Lung (tissue), 12 donors: ENCODE measurements around the gene LENEP. TPM values are rescaled to one million over a fixed set of nuclear protein-coding genes. Genes with fewer than 3 reads are reported as not detected.

Source experiments
- ATAC-seq: fragments of 200-7000 bp; cut with Tn5 transposase; one replicate; pipeline ENCODE4 v1.9.1; 2020; ENCODE audit warnings: moderate number of reproducible peaks; ENCODE audit not compliant: insufficient read depth, low FRiP score
- DNase-seq, 3 donors: peaks; one replicate each; pipeline ENCODE4 v3.0.0-alpha.2; 2013 to 2017
- H3K27ac ChIP-seq, 2 donors: one replicate each; pipeline ENCODE4 v1.5.1; 2013; ENCODE audit warnings: mild to moderate bottlenecking in 2 of 2, moderate library complexity in 2 of 2, control low read depth in 1 of 2, inconsistent platforms in 1 of 2, low read depth in 1 of 2, low read length in 1 of 2
- H3K27me3 ChIP-seq, 3 donors: one replicate each; pipeline ENCODE4 v1.5.1; 2013; ENCODE audit warnings: low read length in 2 of 3; ENCODE audit not compliant: control insufficient read depth in 3 of 3, insufficient read depth in 3 of 3
- H3K36me3 ChIP-seq, 4 donors: one replicate each; pipeline ENCODE4 v1.5.1; 2013; ENCODE audit warnings: low read length in 4 of 4, mild to moderate bottlenecking in 1 of 4, moderate library complexity in 1 of 4; ENCODE audit not compliant: control insufficient read depth in 4 of 4, insufficient read depth in 4 of 4
- H3K4me1 ChIP-seq, 5 donors: one replicate each; pipeline ENCODE4 v1.5.1; 2013; ENCODE audit warnings: low read length in 5 of 5, mild to moderate bottlenecking in 2 of 5, moderate library complexity in 1 of 5; ENCODE audit not compliant: control insufficient read depth in 5 of 5, insufficient read depth in 5 of 5
- H3K4me3 ChIP-seq: one replicate; pipeline ENCODE4 v1.5.1; 2013; ENCODE audit warnings: mild to moderate bottlenecking, control low read depth, moderate library complexity
- H3K9ac ChIP-seq, 2 donors: one replicate each; pipeline ENCODE4 v1.5.1; 2013; ENCODE audit warnings: low read length in 2 of 2, control low read depth in 1 of 2; ENCODE audit not compliant: insufficient read depth in 1 of 2
- H3K9me3 ChIP-seq, 4 donors: one replicate each; pipeline ENCODE4 v1.5.1; 2013; ENCODE audit warnings: low read length in 3 of 4, mild to moderate bottlenecking in 1 of 4, moderate library complexity in 1 of 4; ENCODE audit not compliant: control insufficient read depth in 4 of 4, insufficient read depth in 3 of 4
- CTCF ChIP-seq: IDR thresholded peaks from 2 replicates; pipeline ENCODE4 v1.5.1; 2012; ENCODE audit warnings: mild to moderate bottlenecking; ENCODE audit errors: control extremely low read depth, extremely low read depth
- WGBS, 2 donors: extraction: QIAGEN DNeasy Blood & Tissue Kit; methylation state at CpG; one replicate each; pipeline ENCODE4 v1.1.7; 2013; 5-methylcytosine and 5-hydroxymethylcytosine counted together
- polyA plus RNA-seq, 2 donors: library from polyadenylated mRNA; stranded (reverse); fragments of 200-250 nt; gene quantifications; one replicate each; pipeline ENCODE4 v1.2.1, GENCODE V29; 2013
- total RNA-seq, 2 donors: library from RNA; depleted of rRNA in 1 of 2; stranded (reverse); fragments of >200 nt in 1 of 2; gene quantifications; one replicate each; pipeline ENCODE4 v1.2.1, GENCODE V29; 2014 to 2021
- donor health status: control.
- donor health status: control.
- donor health status: Bipolar disorder and iron deficiency.
- donor health status: healthy.
- donor health status: DM: yes; HTN: yes; CAD: no.

LENEP gene
- total and polyA plus RNA-seq, 4 donors, result 0.31 to 0.89 TPM; not detected in 2

- H3K27me3 ChIP-seq, result no peaks in the 10 kb centered on the region
- no peak overlapping the region for H3K27ac ChIP-seq
- H3K4me1 ChIP-seq, result peaks cover 0 to 1% (median 0%) of the 10 kb centered on the region in 5 donors
- H3K4me3 ChIP-seq, result no peak overlapping the region
- WGBS, 2 donors, result 83 to 94% methylated on average over 3 of the region's 3 CpGs
- H3K9ac ChIP-seq, result no peak overlapping the region
- TF ChIP-seq CTCF, result no peak
- H3K36me3 ChIP-seq, result peaks cover 0 to 33% (median 6%) of the 10 kb centered on the region in 4 donors
- DNase-seq (no peak), ATAC-seq (no peak)
- no peaks in the 10 kb centered on the region for H3K9me3 ChIP-seq
Measured at GRCh38 chr1:154989195-154989860, 4.1 kb upstream of the LENEP start.

GRCh38 chr1:154990276-154990675 lies 3.1 kb upstream of the LENEP start:
- no peaks in the 10 kb centered on the region for H3K27me3 ChIP-seq
- H3K27ac ChIP-seq, result no peak overlapping the region
- H3K4me1 ChIP-seq, result no peaks in the 10 kb centered on the region
- no peak overlapping the region for H3K4me3 ChIP-seq
- no peak for TF ChIP-seq CTCF
- H3K9ac ChIP-seq, result no peak overlapping the region
- DNase-seq, result no peak
- no peak for ATAC-seq
- 91 to 97% methylated on average over 8 of the region's 8 CpGs for WGBS, 2 donors
- H3K9me3 ChIP-seq, result no peaks in the 10 kb centered on the region
- peaks cover 0 to 31% (median 6%) of the 10 kb centered on the region in 4 donors for H3K36me3 ChIP-seq

- no peaks in the 10 kb centered on the region for H3K9me3 ChIP-seq
- H3K9ac ChIP-seq, result no peak overlapping the region
- no peak overlapping the region for H3K27ac ChIP-seq
- no peak for TF ChIP-seq CTCF
- no peaks in the 10 kb centered on the region for H3K4me1 ChIP-seq
- no peaks in the 10 kb centered on the region for H3K27me3 ChIP-seq
- no peak overlapping the region for H3K4me3 ChIP-seq
- 82 to 85% methylated on average over 14 of the region's 14 CpGs for WGBS, 2 donors
- no peak for DNase-seq
- no peak for ATAC-seq
- peaks cover 0 to 22% (median 5%) of the 10 kb centered on the region in 4 donors for H3K36me3 ChIP-seq
Measured at GRCh38 chr1:154992721-154993571, 440 bp upstream of the LENEP start.
